ENCODE measurements around the gene RAMP3. TPM values are rescaled to one million over a fixed set of nuclear protein-coding genes. Genes with fewer than 3 reads are reported as not detected.

The RAMP3 gene
- total and polyA plus RNA-seq, 2 donors (not counting 1 experiment from before 2014, with no cell fraction given), result 0.17 TPM; not detected in 1

- Histone ChIP-seq H3K27me3 (ENCODE audit: control insufficient read depth, insufficient read depth, low read length) (peaks cover 19% of the 10 kb centered on the region), H3K4me3 (replicated peaks in 1 of 4; ENCODE audit: control extremely low read depth in 1 of 4, insufficient read depth in 1 of 4, low read depth in 3 of 4, low read length in 4 of 4) (no peak overlapping the region), H3K9ac (ENCODE audit: insufficient read depth, low read length) (no peak overlapping the region), H2AFZ (ENCODE audit: low read length) (no peak overlapping the region), H3K4me2 (ENCODE audit: extremely low read depth, insufficient read depth, low read length) (no peak overlapping the region), H4K20me1 (ENCODE audit: control insufficient read depth, extremely low read depth, insufficient read depth, low read length) (no peaks in the 10 kb centered on the region), H3K4me1 (ENCODE audit: control insufficient read depth, extremely low read depth, insufficient read depth, low read length) (no peaks in the 10 kb centered on the region), H3K79me2 (ENCODE audit: control insufficient read depth, insufficient read depth, low read length) (no peaks in the 10 kb centered on the region), H3K27ac (ENCODE audit: insufficient read depth, low read length) (no peak overlapping the region), H3K9me3 (ENCODE audit: control insufficient read depth, insufficient read depth, low read depth, low read length) (no peaks in the 10 kb centered on the region), H3K36me3 (ENCODE audit: control insufficient read depth, insufficient read depth, low read length) (no peaks in the 10 kb centered on the region)
- TF ChIP-seq CTCF (conservative IDR thresholded peaks at IDR 0.05 in 1 of 2, IDR thresholded peaks at IDR 0.05 in 1 of 2; ENCODE audit: low read depth in 1 of 2, low read length in 2 of 2) (no peak), EZH2 (IDR thresholded peaks at IDR 0.05; ENCODE audit: low read length, missing control alignments) (no peak)
- DNase-seq (ENCODE audit: low read depth in 2 of 2), result no peak
Measured at GRCh38 chr7:45161138-45161537, 3.5 kb downstream of the RAMP3 start.

GRCh38 chr7:45161842-45162241 is 4.3 kb downstream of the RAMP3 start:
- no peak overlapping the region for H2AFZ ChIP-seq (ENCODE audit: low read length)
- no peaks in the 10 kb centered on the region for H3K4me1 ChIP-seq (ENCODE audit: control insufficient read depth, extremely low read depth, insufficient read depth, low read length)
- H3K9ac ChIP-seq (ENCODE audit: insufficient read depth, low read length), result no peak overlapping the region
- TF ChIP-seq EZH2 (IDR thresholded peaks at IDR 0.05; ENCODE audit: low read length, missing control alignments) (no peak), CTCF (conservative IDR thresholded peaks at IDR 0.05 in 1 of 2, IDR thresholded peaks at IDR 0.05 in 1 of 2; ENCODE audit: low read depth in 1 of 2, low read length in 2 of 2) (no peak)
- H3K79me2 ChIP-seq (ENCODE audit: control insufficient read depth, insufficient read depth, low read length), result no peaks in the 10 kb centered on the region
- no peaks in the 10 kb centered on the region for H3K9me3 ChIP-seq (ENCODE audit: control insufficient read depth, insufficient read depth, low read depth, low read length)
- H4K20me1 ChIP-seq (ENCODE audit: control insufficient read depth, extremely low read depth, insufficient read depth, low read length), result no peaks in the 10 kb centered on the region
- H3K4me3 ChIP-seq (replicated peaks in 1 of 4; ENCODE audit: control extremely low read depth in 1 of 4, insufficient read depth in 1 of 4, low read depth in 3 of 4, low read length in 4 of 4), result no peak overlapping the region
- H3K27me3 ChIP-seq (ENCODE audit: control insufficient read depth, insufficient read depth, low read length), result peaks cover 16% of the 10 kb centered on the region
- H3K36me3 ChIP-seq (ENCODE audit: control insufficient read depth, insufficient read depth, low read length), result no peaks in the 10 kb centered on the region
- H3K27ac ChIP-seq (ENCODE audit: insufficient read depth, low read length), result no peak overlapping the region
- DNase-seq (ENCODE audit: low read depth in 2 of 2), result no peak
- no peak overlapping the region for H3K4me2 ChIP-seq (ENCODE audit: extremely low read depth, insufficient read depth, low read length)

- no peaks in the 10 kb centered on the region for H4K20me1 ChIP-seq (ENCODE audit: control insufficient read depth, extremely low read depth, insufficient read depth, low read length)
- no peaks in the 10 kb centered on the region for H3K9me3 ChIP-seq (ENCODE audit: control insufficient read depth, insufficient read depth, low read depth, low read length)
- no peak overlapping the region for H3K27ac ChIP-seq (ENCODE audit: insufficient read depth, low read length)
- no peak for DNase-seq (ENCODE audit: low read depth in 2 of 2)
- H3K79me2 ChIP-seq (ENCODE audit: control insufficient read depth, insufficient read depth, low read length), result no peaks in the 10 kb centered on the region
- H2AFZ ChIP-seq (ENCODE audit: low read length), result no peak overlapping the region
- no peak overlapping the region for H3K4me2 ChIP-seq (ENCODE audit: extremely low read depth, insufficient read depth, low read length)
- no peaks in the 10 kb centered on the region for H3K4me1 ChIP-seq (ENCODE audit: control insufficient read depth, extremely low read depth, insufficient read depth, low read length)
- no peak for TF ChIP-seq EZH2 (IDR thresholded peaks at IDR 0.05; ENCODE audit: low read length, missing control alignments)
- TF ChIP-seq CTCF (conservative IDR thresholded peaks at IDR 0.05 in 1 of 2, IDR thresholded peaks at IDR 0.05 in 1 of 2; ENCODE audit: low read depth in 1 of 2, low read length in 2 of 2), result no peak
- peaks cover 14% of the 10 kb centered on the region for H3K27me3 ChIP-seq (ENCODE audit: control insufficient read depth, insufficient read depth, low read length)
- H3K4me3 ChIP-seq (replicated peaks in 1 of 4; ENCODE audit: control extremely low read depth in 1 of 4, insufficient read depth in 1 of 4, low read depth in 3 of 4, low read length in 4 of 4), result no peak overlapping the region
- H3K9ac ChIP-seq (ENCODE audit: insufficient read depth, low read length), result no peak overlapping the region
- H3K36me3 ChIP-seq (ENCODE audit: control insufficient read depth, insufficient read depth, low read length), result no peaks in the 10 kb centered on the region
Measured at GRCh38 chr7:45162311-45162845, 4.8 kb downstream of the RAMP3 start.

All from fibroblast of lung (primary cell).